Measurements from ENCODE around the gene MYO5C. TPM values are rescaled to one million over a fixed set of nuclear protein-coding genes. Genes with fewer than 3 reads are reported as not detected.

The MYO5C gene
- total and polyA plus RNA-seq, 2 donors (not counting 1 experiment from before 2014, with no cell fraction given): under 0.01 to 0.07 TPM

DNA sequence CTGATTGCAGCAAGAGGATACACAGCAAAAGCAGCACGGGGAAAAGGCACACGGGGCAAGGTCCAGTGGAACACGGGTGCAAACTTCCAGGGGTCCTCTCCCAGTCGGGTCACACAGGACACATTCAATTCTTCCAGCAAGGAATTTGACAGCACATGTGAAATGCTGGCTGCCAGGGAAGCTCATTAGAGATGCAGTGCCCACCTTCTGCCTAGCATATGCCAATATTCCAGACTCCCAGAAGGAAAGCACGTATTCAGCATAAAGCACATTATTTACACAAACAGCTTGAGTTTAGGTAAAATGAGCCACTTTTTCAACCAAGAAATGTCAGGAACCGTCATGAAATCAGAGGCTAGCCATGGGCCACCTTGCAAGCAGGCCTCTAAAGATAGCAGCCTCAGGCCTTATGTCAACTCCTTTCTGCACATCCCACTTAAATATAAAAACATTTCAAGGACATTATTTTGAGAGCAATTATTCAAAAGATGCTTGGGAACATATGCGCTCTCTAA, 19.3 kb downstream of the MYO5C start:
- Histone ChIP-seq H3K27me3 (ENCODE audit: control insufficient read depth, insufficient read depth, low read length) (peaks cover 18% of the 10 kb centered on the region), H3K9ac (ENCODE audit: insufficient read depth, low read length) (no peak overlapping the region), H3K36me3 (ENCODE audit: control insufficient read depth, insufficient read depth, low read length) (no peaks in the 10 kb centered on the region), H2AFZ (ENCODE audit: low read length) (no peak overlapping the region), H3K4me3 (replicated peaks in 1 of 4; ENCODE audit: control extremely low read depth in 1 of 4, insufficient read depth in 1 of 4, low read depth in 3 of 4, low read length in 4 of 4) (no peak overlapping the region), H3K79me2 (ENCODE audit: control insufficient read depth, insufficient read depth, low read length) (no peaks in the 10 kb centered on the region), H3K9me3 (ENCODE audit: control insufficient read depth, insufficient read depth, low read depth, low read length) (no peaks in the 10 kb centered on the region), H3K4me1 (ENCODE audit: control insufficient read depth, extremely low read depth, insufficient read depth, low read length) (no peaks in the 10 kb centered on the region), H3K27ac (ENCODE audit: insufficient read depth, low read length) (no peak overlapping the region), H4K20me1 (ENCODE audit: control insufficient read depth, extremely low read depth, insufficient read depth, low read length) (no peaks in the 10 kb centered on the region), H3K4me2 (ENCODE audit: extremely low read depth, insufficient read depth, low read length) (no peak overlapping the region)
- no peak for DNase-seq (ENCODE audit: low read depth in 2 of 2)
- TF ChIP-seq, protein P1, sequence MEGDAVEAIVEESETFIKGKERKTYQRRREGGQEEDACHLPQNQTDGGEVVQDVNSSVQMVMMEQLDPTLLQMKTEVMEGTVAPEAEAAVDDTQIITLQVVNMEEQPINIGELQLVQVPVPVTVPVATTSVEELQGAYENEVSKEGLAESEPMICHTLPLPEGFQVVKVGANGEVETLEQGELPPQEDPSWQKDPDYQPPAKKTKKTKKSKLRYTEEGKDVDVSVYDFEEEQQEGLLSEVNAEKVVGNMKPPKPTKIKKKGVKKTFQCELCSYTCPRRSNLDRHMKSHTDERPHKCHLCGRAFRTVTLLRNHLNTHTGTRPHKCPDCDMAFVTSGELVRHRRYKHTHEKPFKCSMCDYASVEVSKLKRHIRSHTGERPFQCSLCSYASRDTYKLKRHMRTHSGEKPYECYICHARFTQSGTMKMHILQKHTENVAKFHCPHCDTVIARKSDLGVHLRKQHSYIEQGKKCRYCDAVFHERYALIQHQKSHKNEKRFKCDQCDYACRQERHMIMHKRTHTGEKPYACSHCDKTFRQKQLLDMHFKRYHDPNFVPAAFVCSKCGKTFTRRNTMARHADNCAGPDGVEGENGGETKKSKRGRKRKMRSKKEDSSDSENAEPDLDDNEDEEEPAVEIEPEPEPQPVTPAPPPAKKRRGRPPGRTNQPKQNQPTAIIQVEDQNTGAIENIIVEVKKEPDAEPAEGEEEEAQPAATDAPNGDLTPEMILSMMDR (conservative IDR thresholded peaks at IDR 0.05 in 1 of 2, IDR thresholded peaks at IDR 0.05 in 1 of 2; ENCODE audit: low read depth in 1 of 2, low read length in 2 of 2): no peak
- no peak for TF ChIP-seq EZH2 (IDR thresholded peaks at IDR 0.05; ENCODE audit: low read length, missing control alignments)

DNA sequence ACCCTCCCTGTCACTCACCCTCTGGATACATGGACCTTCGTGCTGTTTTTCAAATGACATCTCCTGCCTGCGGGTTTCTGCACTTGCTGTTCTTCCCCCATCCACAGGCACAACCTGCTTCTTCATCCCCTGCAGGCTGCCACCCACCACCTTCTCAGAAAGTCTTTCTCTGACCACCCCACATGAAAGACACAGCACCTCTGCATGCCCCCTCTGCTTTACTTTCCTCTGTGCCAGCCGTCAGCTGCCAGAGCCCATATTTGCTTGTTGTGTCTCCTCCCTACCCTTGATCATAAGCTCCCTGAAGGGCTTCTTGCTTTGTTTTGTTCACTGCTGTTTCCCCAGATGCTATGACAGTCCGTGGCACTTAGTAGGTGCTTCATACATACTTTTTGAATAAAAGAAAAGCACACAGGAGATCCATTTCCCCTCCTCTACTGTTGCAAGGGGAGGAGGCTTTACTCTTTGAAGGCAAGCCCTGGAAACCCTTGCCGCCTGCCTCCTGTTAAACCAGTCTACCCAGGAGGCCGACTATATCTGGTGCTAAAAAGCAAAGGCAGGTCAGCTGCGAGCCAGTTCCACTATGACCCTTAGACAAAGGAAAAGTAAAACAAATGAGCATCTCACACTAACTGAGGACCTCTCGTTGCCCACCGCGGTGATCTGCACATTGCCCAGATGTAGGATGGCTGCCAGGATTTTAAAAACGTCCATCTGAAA, 31.9 kb downstream of the MYO5C start:
- TF ChIP-seq EZH2 (IDR thresholded peaks at IDR 0.05; ENCODE audit: low read length, missing control alignments): no peak
- TF ChIP-seq, protein P1 (conservative IDR thresholded peaks at IDR 0.05 in 1 of 2, IDR thresholded peaks at IDR 0.05 in 1 of 2; ENCODE audit: low read depth in 1 of 2, low read length in 2 of 2): no peak
- no peak overlapping the region for H3K4me3 ChIP-seq (replicated peaks in 1 of 4; ENCODE audit: control extremely low read depth in 1 of 4, insufficient read depth in 1 of 4, low read depth in 3 of 4, low read length in 4 of 4)
- H2AFZ ChIP-seq (ENCODE audit: low read length): no peak overlapping the region
- H4K20me1 ChIP-seq (ENCODE audit: control insufficient read depth, extremely low read depth, insufficient read depth, low read length): no peaks in the 10 kb centered on the region
- H3K36me3 ChIP-seq (ENCODE audit: control insufficient read depth, insufficient read depth, low read length): no peaks in the 10 kb centered on the region
- no peaks in the 10 kb centered on the region for H3K79me2 ChIP-seq (ENCODE audit: control insufficient read depth, insufficient read depth, low read length)
- H3K9ac ChIP-seq (ENCODE audit: insufficient read depth, low read length): no peak overlapping the region
- no peak overlapping the region for H3K4me2 ChIP-seq (ENCODE audit: extremely low read depth, insufficient read depth, low read length)
- no peaks in the 10 kb centered on the region for H3K9me3 ChIP-seq (ENCODE audit: control insufficient read depth, insufficient read depth, low read depth, low read length)
- DNase-seq (ENCODE audit: low read depth in 2 of 2): no peak
- H3K4me1 ChIP-seq (ENCODE audit: control insufficient read depth, extremely low read depth, insufficient read depth, low read length): no peaks in the 10 kb centered on the region
- no peak overlapping the region for H3K27ac ChIP-seq (ENCODE audit: insufficient read depth, low read length)
- H3K27me3 ChIP-seq (ENCODE audit: control insufficient read depth, insufficient read depth, low read length): peaks cover 12% of the 10 kb centered on the region

DNA sequence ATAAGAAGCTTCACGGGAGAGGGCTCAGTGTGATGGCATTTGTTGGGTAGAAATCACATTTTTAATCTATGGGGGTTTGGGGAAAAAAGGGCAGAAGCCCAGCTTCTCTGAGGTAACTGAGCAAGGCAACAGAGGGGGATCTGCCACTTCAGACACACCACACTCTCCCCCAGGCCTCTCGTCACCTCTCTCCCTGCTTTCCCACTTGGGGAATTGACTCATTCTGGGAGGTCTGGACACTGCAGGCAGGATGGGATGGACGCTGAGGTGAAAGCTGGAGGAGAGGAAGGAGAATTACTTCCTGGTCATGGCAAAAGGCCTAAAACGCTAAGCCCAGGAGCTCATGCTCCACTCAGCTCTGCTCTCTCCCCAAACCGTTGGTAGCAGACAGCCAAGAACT, 33.2 kb downstream of the MYO5C start:
- no peaks in the 10 kb centered on the region for H4K20me1 ChIP-seq (ENCODE audit: control insufficient read depth, extremely low read depth, insufficient read depth, low read length)
- peaks cover 2% of the 10 kb centered on the region for H3K4me1 ChIP-seq (ENCODE audit: control insufficient read depth, extremely low read depth, insufficient read depth, low read length)
- H2AFZ ChIP-seq (ENCODE audit: low read length): peak overlapping the region; percentile 28

More for the DNA sequence above, 33.2 kb downstream of the MYO5C start:
- peaks cover 9% of the 10 kb centered on the region for H3K27me3 ChIP-seq (ENCODE audit: control insufficient read depth, insufficient read depth, low read length)
- no peak overlapping the region for H3K27ac ChIP-seq (ENCODE audit: insufficient read depth, low read length)
- no peaks in the 10 kb centered on the region for H3K9me3 ChIP-seq (ENCODE audit: control insufficient read depth, insufficient read depth, low read depth, low read length)
- peak in 1 of 2 donors; percentile 25 for DNase-seq (ENCODE audit: low read depth in 2 of 2)
- no peaks in the 10 kb centered on the region for H3K79me2 ChIP-seq (ENCODE audit: control insufficient read depth, insufficient read depth, low read length)
- H3K4me3 ChIP-seq (replicated peaks in 1 of 4; ENCODE audit: control extremely low read depth in 1 of 4, insufficient read depth in 1 of 4, low read depth in 3 of 4, low read length in 4 of 4): no peak overlapping the region
- H3K36me3 ChIP-seq (ENCODE audit: control insufficient read depth, insufficient read depth, low read length): no peaks in the 10 kb centered on the region
- no peak for TF ChIP-seq EZH2 (IDR thresholded peaks at IDR 0.05; ENCODE audit: low read length, missing control alignments)
- TF ChIP-seq, protein P1 (conservative IDR thresholded peaks at IDR 0.05 in 1 of 2, IDR thresholded peaks at IDR 0.05 in 1 of 2; ENCODE audit: low read depth in 1 of 2, low read length in 2 of 2): no peak
- no peak overlapping the region for H3K9ac ChIP-seq (ENCODE audit: insufficient read depth, low read length)
- no peak overlapping the region for H3K4me2 ChIP-seq (ENCODE audit: extremely low read depth, insufficient read depth, low read length)
